Measurements from ENCODE around the gene AVPR1B.

GRCh38 chr1:206122686-206123085 is 5.5 kb upstream of the AVPR1B start:
- TF ChIP-seq, protein P1, sequence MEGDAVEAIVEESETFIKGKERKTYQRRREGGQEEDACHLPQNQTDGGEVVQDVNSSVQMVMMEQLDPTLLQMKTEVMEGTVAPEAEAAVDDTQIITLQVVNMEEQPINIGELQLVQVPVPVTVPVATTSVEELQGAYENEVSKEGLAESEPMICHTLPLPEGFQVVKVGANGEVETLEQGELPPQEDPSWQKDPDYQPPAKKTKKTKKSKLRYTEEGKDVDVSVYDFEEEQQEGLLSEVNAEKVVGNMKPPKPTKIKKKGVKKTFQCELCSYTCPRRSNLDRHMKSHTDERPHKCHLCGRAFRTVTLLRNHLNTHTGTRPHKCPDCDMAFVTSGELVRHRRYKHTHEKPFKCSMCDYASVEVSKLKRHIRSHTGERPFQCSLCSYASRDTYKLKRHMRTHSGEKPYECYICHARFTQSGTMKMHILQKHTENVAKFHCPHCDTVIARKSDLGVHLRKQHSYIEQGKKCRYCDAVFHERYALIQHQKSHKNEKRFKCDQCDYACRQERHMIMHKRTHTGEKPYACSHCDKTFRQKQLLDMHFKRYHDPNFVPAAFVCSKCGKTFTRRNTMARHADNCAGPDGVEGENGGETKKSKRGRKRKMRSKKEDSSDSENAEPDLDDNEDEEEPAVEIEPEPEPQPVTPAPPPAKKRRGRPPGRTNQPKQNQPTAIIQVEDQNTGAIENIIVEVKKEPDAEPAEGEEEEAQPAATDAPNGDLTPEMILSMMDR (IDR thresholded peaks at IDR 0.05; ENCODE audit: borderline replicate concordance, extremely low read depth, low read length, poor library complexity, severe bottlenecking), result no peak
- no peak for TF ChIP-seq EZH2 (IDR thresholded peaks at IDR 0.05; ENCODE audit: borderline replicate concordance, low read depth, low read length, severe bottlenecking)

Measured in DND-41 (cell line).